Endometrium (tissue), 2 donors: ENCODE measurements around the gene ANKRD62.
"Not testable (repeated sequence)": the region's sequence is repeated elsewhere in the genome, so short reads cannot be mapped to it uniquely, and the experiment has no call there.

ENCODE experiments used
- FAIRE-seq: peaks from 2 replicates; lab custom pipeline; 2012; peaks lifted over from hg19 to GRCh38; lab: Jason Lieb, UNC
- donor health status: control.
- donor health status: control.

Gene ANKRD62

GRCh38 chr18:12099160-12099559, 5.5 kb downstream of the ANKRD62 start:
- no peak for FAIRE-seq

GRCh38 chr18:12101266-12101665, 7.6 kb downstream of the ANKRD62 start:
- FAIRE-seq: no peak

GRCh38 chr18:12102136-12102842, 8.6 kb downstream of the ANKRD62 start:
- FAIRE-seq: no peak

GRCh38 chr18:12106471-12106870, 12.8 kb downstream of the ANKRD62 start:
- FAIRE-seq: no peak

GRCh38 chr18:12109836-12110235, 16.2 kb downstream of the ANKRD62 start:
- no peak for FAIRE-seq

- no peak for FAIRE-seq
Observed at GRCh38 chr18:12113999-12114646, 20.5 kb downstream of the ANKRD62 start.

- no peak for FAIRE-seq
Observed at GRCh38 chr18:12119358-12119757, 25.7 kb downstream of the ANKRD62 start.

- peak; percentile 12 for FAIRE-seq
Observed at GRCh38 chr18:12121175-12122042, 27.8 kb downstream of the ANKRD62 start.

- not testable (repeated sequence) for FAIRE-seq
Observed at GRCh38 chr18:12122043-12122389, 28.4 kb downstream of the ANKRD62 start.

GRCh38 chr18:12127647-12128046, 34.0 kb downstream of the ANKRD62 start:
- not testable (repeated sequence) for FAIRE-seq

GRCh38 chr18:12138831-12139230, 45.2 kb downstream of the ANKRD62 start:
- FAIRE-seq: not testable (repeated sequence)

GRCh38 chr18:12140866-12141265, 47.2 kb downstream of the ANKRD62 start:
- not testable (repeated sequence) for FAIRE-seq

GRCh38 chr18:12141778-12142177, 48.1 kb downstream of the ANKRD62 start:
- not testable (repeated sequence) for FAIRE-seq

GRCh38 chr18:12149431-12149830, 55.8 kb downstream of the ANKRD62 start:
- FAIRE-seq: not testable (repeated sequence)

GRCh38 chr18:12154361-12154760, 60.7 kb downstream of the ANKRD62 start:
- no peak for FAIRE-seq

GRCh38 chr18:12155996-12156395, 62.4 kb downstream of the ANKRD62 start:
- FAIRE-seq: no peak

- no peak for FAIRE-seq
Observed at GRCh38 chr18:12159446-12159845, 65.8 kb downstream of the ANKRD62 start.

- no peak for FAIRE-seq
Observed at GRCh38 chr18:12162786-12163185, 69.1 kb downstream of the ANKRD62 start.

GRCh38 chr18:12165038-12165768, 71.6 kb downstream of the ANKRD62 start:
- no peak for FAIRE-seq
